NCI-H2196 (cell line): ENCODE data around the gene AQP1.

ENCODE experiments used
- DNase-seq: peaks from one replicate; lab custom pipeline; 2025; ENCODE audit not compliant: unreplicated experiment; lab: John Stamatoyannopoulos, UW

The AQP1 gene

GRCh38 chr7:30911561-30911969 is at the start of gene AQP1:
Gene AQP1 (plus strand): TSS chr7:30911853. CDS start chr7:30911910, 57 bp downstream.
- no peak for DNase-seq

DNA sequence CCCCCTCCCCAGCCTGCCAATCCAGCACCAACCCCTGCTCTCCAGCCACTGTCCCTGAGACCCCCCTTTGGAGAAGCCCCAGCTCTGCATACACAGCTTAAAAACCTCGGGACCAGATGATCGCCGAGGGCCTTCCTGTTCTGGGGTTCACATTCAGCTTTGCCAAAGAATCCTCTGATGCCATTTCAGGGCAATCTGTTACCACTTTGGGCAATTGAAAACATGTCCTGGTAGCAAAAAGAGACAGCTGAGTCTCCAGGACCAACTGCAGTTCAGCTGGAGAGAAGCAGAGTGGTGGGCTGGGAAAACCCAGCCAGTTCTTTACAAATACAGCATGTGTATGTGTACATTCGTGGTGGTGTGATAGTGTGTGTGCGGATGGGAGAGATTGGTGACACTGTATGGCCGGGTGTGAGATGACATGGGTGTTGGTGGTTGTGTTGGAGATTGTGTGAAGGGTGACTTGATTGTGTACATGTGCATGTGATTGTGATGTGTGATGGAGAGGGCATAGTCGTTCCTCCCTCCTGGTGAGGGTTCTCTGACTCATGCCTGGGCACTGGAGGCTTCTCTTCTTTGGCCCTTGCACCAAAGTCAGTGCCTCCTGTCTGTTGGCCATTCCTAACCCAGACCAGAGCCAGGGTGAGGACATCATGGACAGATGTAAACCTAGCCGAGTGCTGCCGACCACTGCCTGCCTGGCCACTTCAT is 48.5 kb upstream of the AQP1 start:
- no peak for DNase-seq

GRCh38 chr7:30863706-30864035 is 48.0 kb upstream of the AQP1 start:
- DNase-seq = no peak

- DNase-seq = no peak
These were observed 47.6 kb upstream of the AQP1 start for GRCh38 chr7:30864101-30864500.

- no peak for DNase-seq
These were observed 46.6 kb upstream of the AQP1 start for GRCh38 chr7:30865076-30865475.

GRCh38 chr7:30865821-30866220 is 45.8 kb upstream of the AQP1 start:
- DNase-seq = no peak

DNA sequence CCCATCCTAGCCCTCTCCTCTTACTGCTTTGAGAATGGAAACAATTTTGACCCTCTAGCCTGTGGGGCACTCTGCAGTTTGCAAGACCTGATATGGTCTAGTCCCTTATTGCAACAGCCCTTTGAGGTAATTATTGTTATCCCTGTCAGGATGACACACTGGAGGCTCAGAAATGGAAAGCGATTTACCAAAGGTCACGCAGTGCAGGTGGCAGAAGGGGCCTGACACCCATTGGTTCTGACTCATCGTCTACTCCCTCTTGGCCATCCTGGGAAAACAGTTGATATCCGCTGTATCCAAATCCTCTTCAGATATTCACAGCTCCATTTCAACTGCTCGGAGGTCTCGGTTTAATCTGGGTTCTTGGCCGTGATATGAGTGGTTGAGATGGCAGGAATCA is 44.7 kb upstream of the AQP1 start:
- DNase-seq = no peak

GRCh38 chr7:30867483-30867882 is 44.2 kb upstream of the AQP1 start:
- no peak for DNase-seq

DNA sequence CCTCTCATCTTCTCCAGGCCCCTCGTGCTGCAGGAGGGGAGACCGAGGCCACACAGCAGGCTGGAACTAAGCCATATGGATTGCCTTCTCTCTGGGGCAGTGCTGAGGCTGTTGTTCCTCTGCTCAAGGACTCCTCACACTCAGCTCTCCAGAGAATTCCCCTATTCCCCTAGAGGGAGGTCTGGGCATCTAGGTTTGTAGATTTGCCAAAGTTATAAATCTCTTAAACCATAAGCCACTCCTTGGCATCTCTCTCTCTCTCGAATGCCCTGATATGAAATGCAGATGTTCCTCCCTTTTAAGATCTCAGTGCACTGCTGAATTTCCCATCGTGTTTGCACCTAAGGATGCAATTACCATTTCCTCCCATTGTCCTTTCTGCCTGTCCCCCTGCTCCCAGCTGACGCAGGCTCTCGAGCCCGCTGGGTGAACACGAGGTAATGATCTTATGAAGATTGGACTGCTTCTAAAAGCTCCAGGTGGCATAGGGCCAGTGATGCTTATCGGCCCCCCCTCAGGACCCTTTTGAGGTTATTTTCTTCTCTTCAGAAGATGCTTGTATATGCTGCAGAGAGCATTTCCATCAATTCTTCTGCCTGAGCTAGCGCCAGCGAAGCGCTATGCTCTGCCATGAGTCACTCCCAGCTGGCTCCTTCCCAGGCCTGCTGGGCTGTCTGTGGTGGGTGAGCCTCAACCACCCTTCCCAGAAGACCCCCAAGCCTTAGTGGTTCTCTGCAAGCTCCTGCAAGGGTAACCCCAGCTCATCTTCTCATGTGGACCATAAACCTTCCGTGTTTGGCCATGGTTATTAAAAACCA is 41.6 kb upstream of the AQP1 start:
- DNase-seq = no peak

DNA sequence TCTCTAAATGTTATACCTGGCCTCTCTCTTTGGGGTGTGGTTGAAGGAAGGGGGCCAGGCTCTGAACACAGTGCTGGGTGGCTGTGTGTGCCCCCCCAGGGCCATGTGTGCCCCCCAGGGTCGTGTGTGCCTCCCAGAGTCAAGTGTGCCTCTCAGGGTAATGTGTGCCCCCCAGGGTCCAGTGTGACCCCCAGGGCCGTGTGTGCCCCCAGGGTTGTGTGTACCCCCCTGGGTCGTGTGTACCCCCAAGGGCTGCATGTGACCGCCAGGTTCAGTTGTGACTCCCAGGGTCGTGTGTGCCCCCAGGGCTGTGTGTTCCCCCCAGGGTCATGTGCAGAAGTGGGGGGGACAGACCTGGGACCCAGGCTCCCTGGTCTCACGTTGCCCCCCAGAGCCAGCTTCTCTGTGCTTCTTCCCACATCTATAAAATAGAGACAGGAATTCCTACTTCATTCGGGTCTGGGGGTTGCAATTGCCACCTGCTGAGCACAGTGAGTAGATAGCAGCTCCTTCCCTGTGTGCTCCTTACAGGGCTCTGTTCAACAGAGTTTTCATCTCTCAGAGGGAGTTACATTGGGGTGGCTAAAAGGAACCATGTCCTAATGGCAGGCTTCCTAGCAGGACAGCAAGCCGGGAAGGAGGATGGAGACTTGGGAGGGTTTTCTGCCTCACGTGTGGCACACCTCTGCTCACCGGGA is 40.7 kb upstream of the AQP1 start:
- DNase-seq = no peak

DNA sequence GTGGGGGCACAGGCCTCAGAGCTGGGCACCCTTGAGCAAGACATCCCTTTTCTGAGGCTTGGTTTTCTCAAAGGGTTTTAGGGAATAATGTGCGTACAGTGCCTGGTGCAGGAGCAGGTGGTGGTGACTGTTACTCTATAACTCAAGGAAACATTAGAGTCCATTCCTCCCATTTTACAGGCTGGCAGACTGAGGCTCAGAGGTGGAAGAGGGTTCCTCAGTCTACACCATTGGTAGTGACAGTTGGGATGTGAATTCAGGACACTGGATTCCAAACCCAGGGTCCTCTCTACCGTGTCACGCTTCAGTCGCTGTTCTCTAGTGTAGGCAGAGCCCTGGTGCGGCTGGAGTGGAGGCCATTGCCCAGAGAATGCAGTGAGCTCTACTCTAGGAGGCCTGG is 40.0 kb upstream of the AQP1 start:
- no peak for DNase-seq

DNA sequence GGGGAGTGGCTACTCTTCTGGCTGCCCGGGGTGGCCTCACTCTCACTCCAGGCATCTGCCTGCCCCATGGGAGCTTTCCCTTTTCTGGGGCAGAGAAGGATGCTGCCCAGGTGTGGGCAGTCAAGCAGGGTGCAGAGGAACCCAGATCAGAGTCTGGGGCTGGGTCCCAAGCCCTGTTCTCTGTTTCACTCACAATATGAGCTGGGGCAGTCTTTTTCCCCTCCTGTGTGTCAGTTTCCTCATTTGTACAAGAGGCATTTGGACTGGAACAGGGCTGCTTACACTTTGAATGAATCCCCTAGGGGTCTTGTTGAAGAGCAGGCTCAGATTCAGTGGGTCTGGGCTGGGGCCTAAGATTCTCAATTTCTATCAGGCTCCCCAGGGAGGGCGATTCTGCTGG is 38.4 kb upstream of the AQP1 start:
- DNase-seq = no peak

- DNase-seq = no peak
These were observed 38.0 kb upstream of the AQP1 start for GRCh38 chr7:30873656-30874055.

DNA sequence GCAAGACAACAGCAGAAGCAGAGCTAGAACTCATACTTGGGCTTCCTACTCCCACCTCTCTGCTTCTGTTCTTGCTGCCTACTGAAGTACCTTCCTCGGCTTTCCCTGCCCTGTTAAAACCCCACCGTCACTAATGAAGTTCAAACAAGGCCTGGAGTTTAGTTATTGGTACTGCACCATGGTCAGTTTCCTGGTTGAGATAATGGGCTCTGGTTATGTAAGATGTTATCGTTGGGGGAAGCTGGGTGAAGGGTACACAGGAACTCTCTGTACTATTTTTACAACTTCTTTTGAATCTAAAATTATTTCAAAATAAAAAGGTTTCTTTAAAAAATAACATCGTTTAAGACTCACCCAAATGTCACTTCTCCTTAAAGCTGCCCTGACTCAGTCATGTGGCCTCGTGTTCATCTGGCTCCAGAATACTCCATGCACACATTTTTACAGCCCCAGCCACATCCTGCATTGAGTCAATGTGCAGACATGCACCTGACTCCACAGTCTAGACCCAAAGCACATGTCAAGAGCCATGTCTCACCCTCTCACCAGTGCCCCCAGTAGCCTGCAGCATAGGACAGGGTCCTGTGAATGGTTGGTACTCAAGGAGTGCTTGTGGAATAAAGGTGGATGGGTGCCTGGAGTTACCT is 36.9 kb upstream of the AQP1 start:
- no peak for DNase-seq

DNA sequence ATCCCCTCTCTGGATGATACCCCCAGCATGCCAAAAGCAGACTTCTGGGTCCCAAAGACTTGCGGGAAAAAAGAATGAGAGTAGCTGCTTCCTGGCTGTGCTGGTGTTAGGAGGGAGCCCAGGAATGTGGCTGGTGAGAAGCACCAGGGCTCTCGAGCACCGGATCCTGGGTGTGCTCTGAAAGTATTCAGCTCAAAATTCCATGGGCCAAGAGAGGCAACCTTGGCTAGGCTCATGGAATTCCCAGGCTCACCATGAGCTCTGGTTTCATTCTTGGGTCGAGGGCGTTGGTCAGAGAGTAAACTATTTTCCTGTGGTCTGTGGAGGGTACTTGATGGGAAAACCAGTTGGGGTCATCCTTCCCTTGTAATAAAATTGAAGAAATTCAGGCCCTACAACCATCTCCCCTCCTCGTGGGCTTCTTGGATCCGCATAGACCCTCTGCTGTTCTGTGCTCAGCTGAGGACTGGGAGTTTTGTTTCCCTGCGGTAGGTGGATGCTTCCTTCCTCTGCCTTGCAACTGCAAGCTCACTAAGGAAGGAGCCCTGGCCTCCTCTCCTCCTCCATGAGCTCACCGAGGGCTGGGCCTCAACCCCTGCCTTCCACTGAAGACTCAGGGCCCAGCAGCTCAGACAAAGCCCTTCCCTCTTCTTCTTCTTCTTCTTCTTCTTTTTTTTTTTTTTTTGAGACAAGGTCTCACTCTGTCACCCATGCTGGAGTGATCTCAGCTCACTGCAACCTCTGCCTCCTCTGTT is 34.5 kb upstream of the AQP1 start:
- no peak for DNase-seq

DNA sequence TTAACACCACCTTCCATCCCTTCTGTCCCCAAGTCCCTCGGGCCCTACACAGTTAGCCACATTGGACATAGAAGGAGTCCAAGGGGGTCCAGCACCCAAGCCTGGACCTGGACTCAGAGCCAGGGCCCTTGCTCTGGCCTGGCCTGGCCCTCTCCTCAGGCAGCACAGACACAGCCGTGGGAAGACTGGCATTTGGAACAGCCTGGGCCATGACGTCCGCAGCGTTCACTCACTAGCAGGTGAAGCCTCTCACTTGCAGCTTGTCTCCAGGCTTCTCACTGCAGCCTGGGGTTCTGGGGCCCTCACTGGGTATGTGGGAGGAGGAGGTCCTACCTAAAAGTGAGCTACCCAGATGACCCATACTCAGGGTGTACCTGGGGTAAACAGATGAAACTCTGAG is 33.7 kb upstream of the AQP1 start:
- no peak for DNase-seq

- no peak for DNase-seq
These were observed 32.2 kb upstream of the AQP1 start for GRCh38 chr7:30879139-30880124.

DNA sequence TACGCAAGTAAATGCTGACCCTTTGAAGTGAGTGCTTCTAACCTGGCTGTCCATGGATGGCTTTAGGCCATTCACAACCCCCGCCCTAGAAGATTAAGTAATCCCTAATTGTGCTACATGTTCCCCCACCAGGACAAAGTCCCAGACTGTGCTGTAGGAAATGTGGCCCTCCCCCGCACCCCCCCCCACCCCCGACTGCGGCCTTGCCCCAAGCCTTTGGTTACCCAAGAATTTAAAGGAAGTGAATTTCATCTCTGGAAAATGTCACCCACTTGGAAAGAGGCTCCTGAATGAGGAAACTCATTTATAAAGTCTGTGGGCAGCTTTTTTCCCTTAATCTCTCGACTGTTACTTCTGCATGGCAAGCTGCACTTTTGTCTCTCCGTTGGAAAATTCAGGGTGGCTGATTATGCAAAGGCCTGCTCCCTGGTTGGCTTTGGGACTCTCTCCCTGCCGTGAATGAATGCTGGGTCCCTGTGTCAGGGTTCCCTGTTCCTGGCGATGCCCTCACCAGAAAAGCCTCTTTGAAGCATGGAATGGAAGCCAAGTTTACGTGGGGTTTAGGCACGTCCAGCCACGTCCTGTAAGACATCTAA is 31.4 kb upstream of the AQP1 start:
- DNase-seq = no peak

GRCh38 chr7:30880941-30881340 is 30.7 kb upstream of the AQP1 start:
- DNase-seq = no peak
